Measurements from ENCODE around the gene WNT11. TPM values are rescaled to one million over a fixed set of nuclear protein-coding genes. Genes with fewer than 3 reads are reported as not detected.

Gene WNT11
- total RNA-seq, 8 experiments from 2014 or later: 0.18 to 9.3 (median 3.0) TPM

GRCh38 chr11:76173663-76174062, 32.6 kb downstream of the WNT11 start:
- Histone ChIP-seq H3K4me3 (no peak overlapping the region), H3K4me1 (replicated peaks in 1 of 2) (peaks cover 10 to 15% of the 10 kb centered on the region in 2 donors), H3K27ac (no peak overlapping the region)
- WGBS, 10 experiments: 80 to 100% (median 82%) methylated on average over 1 to 8 of the region's 8 CpGs; no CpG with 5 or more reads in 4 of the 10 experiments
- ATAC-seq (replicated peaks in 6 of 8): no peak
- in situ Hi-C loops (cut with MboI; ENCODE audit: low pct_unique_long_range_greater_than_20kb in 2 of 9, low sequenced_read_pairs in 9 of 9, unreplicated experiment in 9 of 9): loop anchor here in 1 of 9 experiments (25.0 kb wide), 1 partner anchor 261 kb away; no protein-coding TSS in a partner anchor

- Histone ChIP-seq H3K4me1 (replicated peaks in 1 of 2) (peaks cover 10 to 15% of the 10 kb centered on the region in 2 donors), H3K27ac (no peak overlapping the region), H3K4me3 (no peak overlapping the region)
- 37 to 50% (median 40%) methylated on average over 1 to 4 of the region's 13 CpGs; no CpG with 5 or more reads in 7 of the 10 experiments for WGBS, 10 experiments
- in situ Hi-C loops (cut with MboI; ENCODE audit: low pct_unique_long_range_greater_than_20kb in 2 of 9, low sequenced_read_pairs in 9 of 9, unreplicated experiment in 9 of 9): loop anchor here in 1 of 9 experiments (25.0 kb wide), 1 partner anchor 260 kb away; no protein-coding TSS in a partner anchor
- peak in 5 of 8 experiments; percentile 71 to 84 (median 75) for ATAC-seq (replicated peaks in 6 of 8)
Observed at GRCh38 chr11:76172583-76172982, 33.7 kb downstream of the WNT11 start.

DNA sequence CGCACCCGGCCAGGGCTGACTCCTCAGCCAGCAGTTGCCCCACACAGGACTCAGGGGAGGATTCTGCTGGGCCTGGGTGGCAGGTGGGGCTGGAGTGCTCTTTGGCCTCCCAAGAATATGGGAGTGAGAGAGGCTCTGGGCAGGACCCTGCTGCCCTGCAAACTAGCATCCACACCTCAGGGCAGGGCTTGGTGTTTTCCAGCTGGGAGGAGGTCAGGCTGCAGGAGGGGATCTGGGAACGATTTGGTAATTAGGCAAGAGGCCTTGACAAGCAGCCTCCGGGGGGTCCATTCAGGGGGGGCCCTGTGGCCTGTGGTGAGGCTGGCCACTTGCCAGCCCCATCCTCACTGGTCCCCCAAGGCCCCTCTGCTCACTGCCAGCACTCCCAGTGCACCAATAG, 35.8 kb downstream of the WNT11 start:
- Histone ChIP-seq H3K4me1 (replicated peaks in 1 of 2) (peaks cover 10 to 15% of the 10 kb centered on the region in 2 donors), H3K27ac (no peak overlapping the region), H3K4me3 (no peak overlapping the region)
- ATAC-seq (replicated peaks in 6 of 8): peak in 2 of 8 experiments; percentile 37 to 63
- in situ Hi-C loops (cut with MboI; ENCODE audit: low pct_unique_long_range_greater_than_20kb in 2 of 9, low sequenced_read_pairs in 9 of 9, unreplicated experiment in 9 of 9): loop anchor here in 1 of 9 experiments (25.0 kb wide), 1 partner anchor 258 kb away; no protein-coding TSS in a partner anchor
- WGBS, 10 experiments: no CpG with 5 or more reads among the region's 4 CpGs

GRCh38 chr11:76169473-76169896, 36.8 kb downstream of the WNT11 start:
- in situ Hi-C loops (cut with MboI; ENCODE audit: low pct_unique_long_range_greater_than_20kb in 2 of 9, low sequenced_read_pairs in 9 of 9, unreplicated experiment in 9 of 9): loop anchor here in 1 of 9 experiments (25.0 kb wide), 1 partner anchor 257 kb away; no protein-coding TSS in a partner anchor
- H3K4me1 ChIP-seq (replicated peaks in 1 of 2): peaks cover 10% of the 10 kb centered on the region in 2 donors
- H3K4me3 ChIP-seq: no peak overlapping the region
- no peak overlapping the region for H3K27ac ChIP-seq
- ATAC-seq (replicated peaks in 6 of 8): peak in 2 of 8 experiments; percentile 30 to 85
- 82 to 85% methylated on average over 4 to 9 of the region's 15 CpGs; no CpG with 5 or more reads in 8 of the 10 experiments for WGBS, 10 experiments

DNA sequence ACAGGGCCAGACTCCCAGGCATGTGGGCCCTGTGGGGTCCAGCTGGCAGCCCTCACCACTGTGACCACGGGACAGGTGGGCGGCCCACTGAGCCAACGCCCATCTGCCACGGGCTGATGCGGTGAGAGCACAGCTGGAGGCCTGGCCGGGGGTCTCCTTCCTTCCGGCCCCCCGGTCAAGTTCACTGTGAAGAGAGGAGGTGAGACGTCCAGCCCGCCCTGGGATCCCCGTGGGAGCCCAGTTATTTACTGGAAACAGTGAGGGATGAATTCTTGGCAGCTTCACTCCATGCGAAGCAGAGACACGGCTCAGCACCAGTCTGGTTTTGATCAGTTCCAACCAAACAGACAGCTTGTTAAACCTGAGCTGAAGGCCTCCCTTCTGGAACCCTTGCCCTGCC, 38.7 kb downstream of the WNT11 start:
- 76 to 100% (median 93%) methylated on average over 1 to 8 of the region's 13 CpGs; no CpG with 5 or more reads in 5 of the 10 experiments for WGBS, 10 experiments
- ATAC-seq (replicated peaks in 6 of 8): peak in 1 of 8 experiments; percentile 33
- in situ Hi-C loops (cut with MboI; ENCODE audit: low pct_unique_long_range_greater_than_20kb in 2 of 9, low sequenced_read_pairs in 9 of 9, unreplicated experiment in 9 of 9): loop anchor here in 1 of 9 experiments (25.0 kb wide), 1 partner anchor 255 kb away; no protein-coding TSS in a partner anchor
- H3K4me1 ChIP-seq (replicated peaks in 1 of 2): peaks cover 12 to 13% of the 10 kb centered on the region in 2 donors
- no peak overlapping the region for H3K27ac ChIP-seq
- H3K4me3 ChIP-seq: no peak overlapping the region

DNA sequence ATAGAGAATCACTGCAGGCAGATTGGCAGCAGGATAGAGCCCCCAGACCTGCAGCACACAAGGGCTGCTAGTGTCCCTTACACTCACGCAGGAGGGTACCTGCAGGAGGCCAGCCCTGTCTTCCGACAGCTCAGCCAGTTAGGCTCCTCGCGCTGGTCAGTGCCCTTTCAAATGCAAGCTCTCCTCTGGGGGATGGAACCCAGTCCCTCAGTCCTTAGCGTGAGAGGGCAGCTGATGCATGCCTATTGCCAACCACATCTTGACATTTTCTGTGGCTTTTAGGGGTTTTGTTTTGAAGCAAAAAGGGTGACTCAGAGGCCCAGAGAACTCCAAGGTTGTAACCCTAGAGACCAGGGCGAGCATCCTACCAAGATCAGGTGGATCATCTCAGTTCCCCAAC, 40.0 kb downstream of the WNT11 start:
- Histone ChIP-seq H3K4me1 (replicated peaks in 1 of 2) (peaks cover 18 to 22% of the 10 kb centered on the region in 2 donors), H3K27ac (no peak overlapping the region), H3K4me3 (no peak overlapping the region)
- ATAC-seq (replicated peaks in 6 of 8): no peak
- in situ Hi-C loops (cut with MboI; ENCODE audit: low pct_unique_long_range_greater_than_20kb in 2 of 9, low sequenced_read_pairs in 9 of 9, unreplicated experiment in 9 of 9): loop anchor here in 1 of 9 experiments (25.0 kb wide), 1 partner anchor 254 kb away; no protein-coding TSS in a partner anchor
- 20 to 90% (median 32%) methylated on average over 2 to 5 of the region's 6 CpGs; no CpG with 5 or more reads in 2 of the 10 experiments for WGBS, 10 experiments

DNA sequence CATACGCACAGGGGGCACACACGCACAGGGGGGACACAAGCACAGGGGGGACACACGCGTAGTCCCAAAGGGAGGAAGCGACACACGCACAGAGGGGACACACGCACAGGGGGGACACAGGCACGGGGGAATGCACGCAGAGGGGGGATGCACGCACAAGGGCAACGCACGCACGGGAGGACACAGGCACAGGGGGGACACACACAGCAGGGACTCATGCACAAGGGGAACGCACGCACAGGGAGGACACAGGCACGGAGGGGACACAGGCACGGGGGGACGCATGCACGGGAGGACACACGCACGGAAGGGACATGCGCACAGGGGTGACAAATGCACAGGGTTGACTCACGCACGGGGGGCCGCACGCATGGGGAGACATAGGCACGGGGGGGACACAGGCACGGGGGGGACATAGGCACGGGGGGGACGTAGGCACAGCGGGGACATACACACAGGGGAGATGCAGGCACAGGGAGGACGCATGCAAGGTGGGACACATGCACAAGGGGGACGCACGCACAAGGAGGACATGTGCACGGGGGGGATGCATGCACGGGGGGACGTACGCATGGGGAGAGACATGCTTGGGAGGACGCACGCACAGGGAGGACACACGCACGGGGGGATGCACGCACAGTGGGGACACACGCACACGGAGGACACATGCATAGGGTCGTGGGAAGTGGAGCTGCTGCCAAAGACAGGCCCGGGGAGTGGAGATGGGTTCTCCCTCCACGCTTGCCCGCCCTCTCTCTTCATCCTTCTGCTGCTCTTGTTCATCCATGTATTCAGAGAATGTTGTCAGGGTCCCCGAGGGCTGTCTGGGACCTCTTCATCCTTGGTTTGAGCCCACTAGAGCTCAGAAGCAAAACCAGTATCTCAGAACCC, 41.2 kb downstream of the WNT11 start:
- in situ Hi-C loops (cut with MboI; ENCODE audit: low pct_unique_long_range_greater_than_20kb in 2 of 9, low sequenced_read_pairs in 9 of 9, unreplicated experiment in 9 of 9): loop anchor here in 1 of 9 experiments (25.0 kb wide), 1 partner anchor 253 kb away; no protein-coding TSS in a partner anchor
- H3K4me1 ChIP-seq (replicated peaks in 1 of 2): peaks cover 22 to 29% of the 10 kb centered on the region in 2 donors
- 53 to 60% methylated on average over 1 to 3 of the region's 50 CpGs; no CpG with 5 or more reads in 8 of the 10 experiments for WGBS, 10 experiments
- H3K27ac ChIP-seq: no peak overlapping the region
- no peak overlapping the region for H3K4me3 ChIP-seq
- ATAC-seq (replicated peaks in 6 of 8): no peak

DNA sequence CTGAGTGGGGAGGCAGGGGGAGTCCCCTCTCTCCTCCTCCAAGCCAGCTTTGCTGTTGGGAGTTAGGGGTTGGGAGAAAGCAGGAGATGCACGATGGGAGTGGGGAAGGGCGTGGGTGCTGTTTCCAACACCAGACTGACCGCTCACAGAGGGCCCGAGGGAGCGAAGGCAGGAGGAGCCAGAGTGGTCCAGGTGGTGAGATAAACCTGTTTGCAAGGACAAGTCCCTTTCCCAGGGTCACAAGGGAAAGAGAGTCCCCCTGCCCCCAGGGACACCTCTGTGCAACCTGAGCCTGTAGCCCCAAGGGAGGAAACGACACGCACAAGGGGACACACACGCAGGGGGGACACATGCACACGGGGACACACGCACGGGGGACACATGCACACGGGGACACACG, 42.2 kb downstream of the WNT11 start:
- ATAC-seq (replicated peaks in 6 of 8): no peak
- in situ Hi-C loops (cut with MboI; ENCODE audit: low pct_unique_long_range_greater_than_20kb in 2 of 9, low sequenced_read_pairs in 9 of 9, unreplicated experiment in 9 of 9): loop anchor here in 1 of 9 experiments (25.0 kb wide), 1 partner anchor 252 kb away; no protein-coding TSS in a partner anchor
- H3K27ac ChIP-seq: no peak overlapping the region
- no peak overlapping the region for H3K4me3 ChIP-seq
- H3K4me1 ChIP-seq (replicated peaks in 1 of 2): peaks cover 22 to 29% of the 10 kb centered on the region in 2 donors
- WGBS, 10 experiments: 60 to 96% (median 80%) methylated on average over 1 to 4 of the region's 13 CpGs; no CpG with 5 or more reads in 7 of the 10 experiments

DNA sequence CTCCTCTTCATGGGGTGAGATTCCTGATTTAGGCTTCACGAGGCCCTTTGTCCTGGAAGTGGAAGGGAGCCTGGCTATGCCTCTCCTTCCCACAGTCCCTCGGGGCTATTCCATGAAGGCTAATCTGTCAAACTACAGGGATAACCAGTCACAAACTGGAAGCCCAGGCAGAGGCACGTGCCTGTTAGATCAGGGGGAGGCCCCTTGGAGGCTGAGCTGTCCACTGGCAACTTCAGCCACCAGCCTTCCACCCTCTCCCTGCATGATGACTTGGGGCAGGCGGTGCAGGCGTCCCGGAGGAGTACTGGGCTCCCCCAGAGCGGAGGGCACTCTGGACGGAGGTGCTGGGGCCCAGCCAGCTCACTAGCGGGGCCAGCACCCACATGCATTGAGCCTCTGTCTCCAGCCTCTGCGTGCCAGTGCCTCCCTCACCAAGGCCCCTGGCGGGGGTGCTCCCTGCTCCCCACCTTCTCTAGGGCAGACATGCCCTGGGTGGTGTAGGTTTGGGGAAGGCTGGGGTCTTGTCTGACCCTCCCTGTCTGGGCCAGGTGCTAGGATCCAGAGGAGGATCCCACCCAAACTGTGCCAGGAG, 42.9 kb downstream of the WNT11 start:
- in situ Hi-C loops (cut with MboI; ENCODE audit: low pct_unique_long_range_greater_than_20kb in 2 of 9, low sequenced_read_pairs in 9 of 9, unreplicated experiment in 9 of 9): loop anchor here in 1 of 9 experiments (25.0 kb wide), 1 partner anchor 251 kb away; no protein-coding TSS in a partner anchor

GRCh38 chr11:76162336-76163288, 43.7 kb downstream of the WNT11 start:
- peak overlapping the region in 1 of 2 donors; percentile 15 for H3K27ac ChIP-seq
- peak in 3 of 8 experiments; percentile 36 to 84 (median 80) for ATAC-seq (replicated peaks in 6 of 8)
- H3K4me3 ChIP-seq: no peak overlapping the region
- 42 to 95% (median 74%) methylated on average over 3 to 4 of the region's 15 CpGs; no CpG with 5 or more reads in 5 of the 10 experiments for WGBS, 10 experiments
- H3K4me1 ChIP-seq (replicated peaks in 1 of 2): peaks cover 22 to 29% of the 10 kb centered on the region in 2 donors
- in situ Hi-C loops (cut with MboI; ENCODE audit: low pct_unique_long_range_greater_than_20kb in 2 of 9, low sequenced_read_pairs in 9 of 9, unreplicated experiment in 9 of 9): loop anchor here in 1 of 9 experiments (25.0 kb wide), 1 partner anchor 250 kb away; no protein-coding TSS in a partner anchor

More for the DNA sequence above, 42.9 kb downstream of the WNT11 start:
- Histone ChIP-seq H3K4me1 (replicated peaks in 1 of 2) (peaks cover 22 to 29% of the 10 kb centered on the region in 2 donors), H3K4me3 (no peak overlapping the region), H3K27ac (no peak overlapping the region)
- 60 to 83% (median 73%) methylated on average over 1 to 4 of the region's 11 CpGs; no CpG with 5 or more reads in 6 of the 10 experiments for WGBS, 10 experiments
- peak in 1 of 8 experiments; percentile 9 for ATAC-seq (replicated peaks in 6 of 8)

GRCh38 chr11:76161261-76161961, 44.9 kb downstream of the WNT11 start:
- peak; percentile 57 to 90 (median 86) for ATAC-seq (replicated peaks in 6 of 8)
- in situ Hi-C loops (cut with MboI; ENCODE audit: low pct_unique_long_range_greater_than_20kb in 2 of 9, low sequenced_read_pairs in 9 of 9, unreplicated experiment in 9 of 9): loop anchor here in 1 of 9 experiments (25.0 kb wide), 1 partner anchor 249 kb away; no protein-coding TSS in a partner anchor
- Histone ChIP-seq H3K27ac (peak overlapping the region; percentile 52 to 76), H3K4me1 (replicated peaks in 1 of 2) (peaks cover 22 to 29% of the 10 kb centered on the region in 2 donors), H3K4me3 (no peak overlapping the region)
- WGBS, 10 experiments: no CpG with 5 or more reads among the region's 24 CpGs
